ENCODE data around the gene APOA1. TPM values are rescaled to one million over a fixed set of nuclear protein-coding genes. Genes with fewer than 3 reads are reported as not detected.

Gene APOA1
- total and polyA plus RNA-seq, 2 donors (not counting 1 experiment from before 2014, with no cell fraction given) = 0.46 TPM; not detected in 1

- H3K9me3 ChIP-seq (ENCODE audit: control extremely low read depth in 1 of 3, control insufficient read depth in 2 of 3, insufficient read depth in 1 of 3, low read length in 2 of 3) = no peaks in the 10 kb centered on the region
- no peaks in the 10 kb centered on the region for H3K79me2 ChIP-seq (ENCODE audit: control insufficient read depth, insufficient read depth, low read length)
- TF ChIP-seq, protein P1, sequence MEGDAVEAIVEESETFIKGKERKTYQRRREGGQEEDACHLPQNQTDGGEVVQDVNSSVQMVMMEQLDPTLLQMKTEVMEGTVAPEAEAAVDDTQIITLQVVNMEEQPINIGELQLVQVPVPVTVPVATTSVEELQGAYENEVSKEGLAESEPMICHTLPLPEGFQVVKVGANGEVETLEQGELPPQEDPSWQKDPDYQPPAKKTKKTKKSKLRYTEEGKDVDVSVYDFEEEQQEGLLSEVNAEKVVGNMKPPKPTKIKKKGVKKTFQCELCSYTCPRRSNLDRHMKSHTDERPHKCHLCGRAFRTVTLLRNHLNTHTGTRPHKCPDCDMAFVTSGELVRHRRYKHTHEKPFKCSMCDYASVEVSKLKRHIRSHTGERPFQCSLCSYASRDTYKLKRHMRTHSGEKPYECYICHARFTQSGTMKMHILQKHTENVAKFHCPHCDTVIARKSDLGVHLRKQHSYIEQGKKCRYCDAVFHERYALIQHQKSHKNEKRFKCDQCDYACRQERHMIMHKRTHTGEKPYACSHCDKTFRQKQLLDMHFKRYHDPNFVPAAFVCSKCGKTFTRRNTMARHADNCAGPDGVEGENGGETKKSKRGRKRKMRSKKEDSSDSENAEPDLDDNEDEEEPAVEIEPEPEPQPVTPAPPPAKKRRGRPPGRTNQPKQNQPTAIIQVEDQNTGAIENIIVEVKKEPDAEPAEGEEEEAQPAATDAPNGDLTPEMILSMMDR (IDR thresholded peaks at IDR 0.05) = no peak
- TF ChIP-seq EZH2 (IDR thresholded peaks at IDR 0.05; ENCODE audit: borderline replicate concordance, insufficient read depth, low read depth, low read length, poor library complexity, severe bottlenecking) = no peak
- no peak overlapping the region for H3K27ac ChIP-seq (ENCODE audit: low read length in 2 of 2)
- H4K20me1 ChIP-seq (ENCODE audit: control insufficient read depth, insufficient read depth, low read length, poor library complexity, severe bottlenecking) = no peaks in the 10 kb centered on the region
- peaks cover 8 to 95% of the 10 kb centered on the region in 2 experiments for H3K36me3 ChIP-seq (replicated peaks in 1 of 2; ENCODE audit: control extremely low read depth in 1 of 2, control insufficient read depth in 1 of 2, extremely low read depth in 1 of 2, insufficient read depth in 2 of 2, low read length in 1 of 2)
- ChIA-PET POLR2A (no interaction called here), CTCF (interaction anchor here (1.1 to 4.0 kb wide), 3 partner anchors 12 to 238 kb away, joined by 3 to 11 read pairs (median 6); partner anchors contain the start of gene APOA5)
- DNase-seq (no peak), ATAC-seq (ENCODE audit: low read depth) (no peak)
- H3K27me3 ChIP-seq (replicated peaks in 1 of 4; ENCODE audit: control extremely low read depth in 1 of 4, control insufficient read depth in 3 of 4, insufficient read depth in 4 of 4, low read length in 3 of 4) = no peaks in the 10 kb centered on the region
- no peak overlapping the region for H3K9ac ChIP-seq (ENCODE audit: low read length)
- H3K4me1 ChIP-seq (ENCODE audit: control insufficient read depth in 2 of 2, insufficient read depth in 2 of 2, low read length in 2 of 2) = no peaks in the 10 kb centered on the region
- H2AFZ ChIP-seq (ENCODE audit: insufficient read depth, low read depth, low read length, poor library complexity, severe bottlenecking) = no peak overlapping the region
- WGBS (ENCODE audit: insufficient coverage) = 100% methylated on average over 11 of the region's 11 CpGs
- H3K4me1 Mint-ChIP-seq = no peaks in the 10 kb centered on the region
- H3K27me3 Mint-ChIP-seq = no peaks in the 10 kb centered on the region
- no peak overlapping the region for H3K4me3 Mint-ChIP-seq
- no peak overlapping the region for H3K4me2 ChIP-seq (replicated peaks; ENCODE audit: low read depth, low read length, poor library complexity, severe bottlenecking)
- H3K4me3 ChIP-seq (ENCODE audit: control extremely low read depth in 1 of 5, extremely low read depth in 1 of 5, insufficient read depth in 1 of 5, low read depth in 2 of 5, low read length in 4 of 5) = no peak overlapping the region
- H3K27ac Mint-ChIP-seq = no peak overlapping the region
- H3K9me3 Mint-ChIP-seq (ENCODE audit: insufficient read depth) = no peaks in the 10 kb centered on the region
- intact Hi-C loops (cut with micrococcal nuclease) = no loop called here
These were observed 30.2 kb upstream of the APOA1 start for GRCh38 chr11:116867619-116868018.

DNA sequence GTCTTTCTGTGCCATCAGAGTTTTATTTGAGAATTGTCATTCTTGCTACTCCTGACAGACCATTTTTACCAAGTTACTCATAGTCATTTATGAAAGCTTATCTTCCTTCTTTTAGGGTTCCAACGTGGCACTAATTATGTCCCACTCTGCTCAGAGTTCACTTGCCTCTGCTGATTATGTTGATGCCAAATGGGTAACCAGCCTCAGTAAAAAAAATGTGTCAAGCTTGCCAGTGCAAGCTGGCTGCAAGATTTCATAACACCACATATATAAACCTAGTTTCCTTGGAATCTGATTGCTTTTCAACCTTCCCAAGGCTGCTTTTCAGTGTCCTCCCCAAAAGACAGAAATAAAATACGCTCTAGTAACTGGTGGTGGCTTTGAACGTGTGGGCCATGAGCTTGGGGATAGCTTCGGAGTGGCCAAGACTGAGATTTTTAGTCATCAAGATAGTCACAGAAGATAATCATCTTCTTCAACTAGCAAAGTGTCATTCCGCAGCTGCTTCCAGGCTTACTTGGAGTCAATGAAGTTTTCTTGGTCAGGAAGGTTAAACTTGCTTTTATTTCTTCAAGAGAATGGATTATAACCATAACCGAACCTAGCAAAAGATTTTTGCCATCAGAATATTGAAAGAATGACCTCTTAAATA, 29.5 kb upstream of the APOA1 start:
- ChIA-PET POLR2A (no interaction called here), CTCF (interaction anchor here (1.1 to 4.0 kb wide), 4 partner anchors 9 to 239 kb away, joined by 3 to 11 read pairs (median 6); partner anchors contain the start of gene APOA5)
- Histone ChIP-seq H3K27ac (ENCODE audit: low read length in 2 of 2) (no peak overlapping the region), H3K36me3 (replicated peaks in 1 of 2; ENCODE audit: control extremely low read depth in 1 of 2, control insufficient read depth in 1 of 2, extremely low read depth in 1 of 2, insufficient read depth in 2 of 2, low read length in 1 of 2) (peaks cover 4 to 95% of the 10 kb centered on the region in 2 experiments), H2AFZ (ENCODE audit: insufficient read depth, low read depth, low read length, poor library complexity, severe bottlenecking) (no peak overlapping the region), H3K4me3 (ENCODE audit: control extremely low read depth in 1 of 5, extremely low read depth in 1 of 5, insufficient read depth in 1 of 5, low read depth in 2 of 5, low read length in 4 of 5) (no peak overlapping the region), H3K9me3 (ENCODE audit: control extremely low read depth in 1 of 3, control insufficient read depth in 2 of 3, insufficient read depth in 1 of 3, low read length in 2 of 3) (no peaks in the 10 kb centered on the region), H3K4me1 (ENCODE audit: control insufficient read depth in 2 of 2, insufficient read depth in 2 of 2, low read length in 2 of 2) (no peaks in the 10 kb centered on the region), H3K4me2 (replicated peaks; ENCODE audit: low read depth, low read length, poor library complexity, severe bottlenecking) (no peak overlapping the region), H3K27me3 (replicated peaks in 1 of 4; ENCODE audit: control extremely low read depth in 1 of 4, control insufficient read depth in 3 of 4, insufficient read depth in 4 of 4, low read length in 3 of 4) (no peaks in the 10 kb centered on the region), H3K79me2 (ENCODE audit: control insufficient read depth, insufficient read depth, low read length) (no peaks in the 10 kb centered on the region), H4K20me1 (ENCODE audit: control insufficient read depth, insufficient read depth, low read length, poor library complexity, severe bottlenecking) (no peaks in the 10 kb centered on the region), H3K9ac (ENCODE audit: low read length) (no peak overlapping the region)
- no peak overlapping the region for H3K4me3 Mint-ChIP-seq
- ATAC-seq (ENCODE audit: low read depth) = no peak
- H3K4me1 Mint-ChIP-seq = no peaks in the 10 kb centered on the region
- intact Hi-C loops (cut with micrococcal nuclease) = no loop called here
- TF ChIP-seq, protein P1 (IDR thresholded peaks at IDR 0.05) = no peak
- no peak for TF ChIP-seq EZH2 (IDR thresholded peaks at IDR 0.05; ENCODE audit: borderline replicate concordance, insufficient read depth, low read depth, low read length, poor library complexity, severe bottlenecking)
- no peaks in the 10 kb centered on the region for H3K27me3 Mint-ChIP-seq
- WGBS (ENCODE audit: insufficient coverage) = 95% methylated on average over 3 of the region's 6 CpGs
- DNase-seq = no peak
- no peak overlapping the region for H3K27ac Mint-ChIP-seq
- no peaks in the 10 kb centered on the region for H3K9me3 Mint-ChIP-seq (ENCODE audit: insufficient read depth)
